HepG2 (cell line): ENCODE results near the gene YWHAQ. TPM values are rescaled to one million over a fixed set of nuclear protein-coding genes. Genes with fewer than 3 reads are reported as not detected.

Experiments
- ATAC-seq: fragments of 200-7000 bp; cut with Tn5 transposase; 3 replicates; pipeline ENCODE4 v1.9.1; 2020; ENCODE audit warnings: mild to moderate bottlenecking, moderate library complexity
- BruUV-seq: library from RNA; stranded (reverse); fragments of 400-500 nt; replicated peaks from 2 replicates; lab custom pipeline; 2021; lab: Mats Ljungman, UMichigan
- CTCF ChIA-PET: fragments of 300-600 bp; formaldehyde crosslinking; extraction: SDS; loops from one replicate; lab custom pipeline; 2021; ENCODE audit warnings: low total read pairs, inconsistent platforms, low intra/inter-chr PET ratio; lab: Yijun Ruan, JAX
- POLR2A ChIA-PET: fragments of 350-600 bp; sonication (Branson Sonifier 250); formaldehyde crosslinking; loops from one replicate; lab custom pipeline; 2020; ENCODE audit warnings: antibody characterized with exemption, inconsistent platforms; lab: Yijun Ruan, JAX
- DNase-seq: peaks from one replicate; pipeline ENCODE4 v3.0.0-alpha.2; 2015; ENCODE audit warnings: low spot score
- FAIRE-seq: peaks from 3 replicates; lab custom pipeline; 2011; peaks lifted over from hg19 to GRCh38; lab: Jason Lieb, UNC
- H2AFZ ChIP-seq: one replicate; pipeline ENCODE4 v1.6.1; 2011; ENCODE audit warnings: low read length, inconsistent platforms
- H3K27ac ChIP-seq: fragments of 300-600 bp; 3 replicates; pipeline ENCODE4 v1.8.0; 2011; ENCODE audit warnings: mixed run types, mild to moderate bottlenecking, mixed read lengths, low read length, inconsistent platforms; ENCODE audit not compliant: insufficient read depth; ENCODE audit errors: extremely low read length
- H3K27me3 ChIP-seq, 2 experiments: fragments of 200-600 bp in 1 of 2; 2 replicates in 1 of 2; 3 replicates in 1 of 2; pipeline versions ENCODE4 v1.6.0 to v1.8.0; 2011; ENCODE audit warnings: low read length in 2 of 2, mild to moderate bottlenecking in 2 of 2, moderate library complexity in 2 of 2, inconsistent platforms in 1 of 2; ENCODE audit not compliant: insufficient read depth in 2 of 2, control insufficient read depth in 1 of 2
- H3K36me3 ChIP-seq, 2 experiments: fragments of 200-600 bp in 1 of 2; replicated peaks in 1 of 2; 2 replicates in 1 of 2; 3 replicates in 1 of 2; pipeline versions ENCODE4 v1.5.1 to v1.8.0; 2011; ENCODE audit warnings: low read length in 2 of 2, inconsistent platforms in 1 of 2; ENCODE audit not compliant: insufficient read depth in 2 of 2, control insufficient read depth in 1 of 2
- H3K4me1 ChIP-seq: 2 replicates; pipeline ENCODE4 v1.5.1; 2012; ENCODE audit warnings: low read length, inconsistent platforms; ENCODE audit not compliant: insufficient read depth
- H3K4me2 ChIP-seq: 2 replicates; pipeline ENCODE4 v1.6.0; 2011; ENCODE audit warnings: low read depth, low read length, inconsistent platforms
- H3K4me3 ChIP-seq, 3 experiments: fragments of 200-600 bp in 1 of 3; sonication (generic), shearing (Covaris generic) in 1 of 3; replicated peaks in 1 of 3; 2 replicates each; pipeline ENCODE4 v1.5.1; 2011 to 2016; ENCODE audit warnings: low read length in 3 of 3, inconsistent platforms in 2 of 3, low read depth in 2 of 3, mild to moderate bottlenecking in 2 of 3, control low read depth in 1 of 3, mixed read lengths in 1 of 3; ENCODE audit not compliant: insufficient read depth in 1 of 3
- H3K79me2 ChIP-seq: one replicate; pipeline ENCODE4 v1.6.1; 2011; ENCODE audit warnings: low read length, inconsistent platforms; ENCODE audit not compliant: insufficient read depth
- H3K9ac ChIP-seq: 2 replicates; pipeline ENCODE4 v1.6.0; 2011; ENCODE audit warnings: mild to moderate bottlenecking, low read depth, low read length, inconsistent platforms; ENCODE audit not compliant: insufficient read depth
- H3K9me3 ChIP-seq: 2 replicates; pipeline ENCODE4 v1.5.1; 2012; ENCODE audit warnings: mild to moderate bottlenecking, low read length
- H4K20me1 ChIP-seq: 2 replicates; pipeline ENCODE4 v1.6.0; 2011; ENCODE audit warnings: inconsistent platforms, mild to moderate bottlenecking, low read length, moderate library complexity; ENCODE audit not compliant: insufficient read depth
- ETS1 ChIP-seq: sonication (generic); formaldehyde crosslinking; IDR thresholded peaks from 2 replicates; pipeline ENCODE4 v1.4.0; 2020; ENCODE audit warnings: missing genetic modification reagents
- HOXA9 ChIP-seq: sonication (generic); formaldehyde crosslinking; IDR thresholded peaks from 2 replicates; pipeline ENCODE4 v1.8.1; 2022; ENCODE audit warnings: missing genetic modification reagents, mild to moderate bottlenecking, moderate library complexity, borderline replicate concordance
- PHF21A ChIP-seq: sonication (generic); formaldehyde crosslinking; IDR thresholded peaks from 2 replicates; pipeline ENCODE4 v1.5.0; 2020; ENCODE audit warnings: mild to moderate bottlenecking, missing genetic modification reagents
- SP1 ChIP-seq, 2 experiments: fragments of 450-650 bp in 1 of 2; sonication (generic) in 1 of 2; formaldehyde crosslinking in 1 of 2; IDR thresholded peaks; 2 replicates each; pipeline versions ENCODE4 v1.4.0 to v1.6.1; 2016 to 2020; ENCODE audit warnings: missing genetic modification reagents in 1 of 2
- TRIM22 ChIP-seq: fragments of 450-650 bp; IDR thresholded peaks from 2 replicates; pipeline ENCODE4 v1.6.1; 2017
- ZC3H4 ChIP-seq: sonication (generic); formaldehyde crosslinking; IDR thresholded peaks from 2 replicates; pipeline ENCODE4 v1.4.0; 2020; ENCODE audit warnings: missing genetic modification reagents, borderline replicate concordance
- ZNF329 ChIP-seq: sonication (generic); formaldehyde crosslinking; IDR thresholded peaks from 2 replicates; pipeline ENCODE4 v1.9.0; 2021; ENCODE audit warnings: low read depth, mild to moderate bottlenecking, missing genetic modification reagents
- ZNF503 ChIP-seq: sonication (generic); formaldehyde crosslinking; IDR thresholded peaks from 2 replicates; pipeline ENCODE4 v1.4.0; 2020; ENCODE audit warnings: missing genetic modification reagents
- ZNF543 ChIP-seq: sonication (generic); formaldehyde crosslinking; IDR thresholded peaks from 2 replicates; pipeline ENCODE4 v1.4.0; 2020; ENCODE audit warnings: mild to moderate bottlenecking, missing genetic modification reagents
- ZNF687 ChIP-seq: sonication (generic); formaldehyde crosslinking; IDR thresholded peaks from 2 replicates; pipeline ENCODE4 v1.5.1; 2020; ENCODE audit warnings: mild to moderate bottlenecking, missing genetic modification reagents, moderate library complexity
- WGBS: methylation state at CpG from one replicate; pipeline ENCODE4 v1.1.6; 2017; ENCODE audit warnings: low lambda C conversion rate; 5-methylcytosine and 5-hydroxymethylcytosine counted together
- in situ Hi-C: cut with HindIII; loops from 2 replicates; pipeline ENCODE4 v1.10.0; 2017; ENCODE audit warnings: low pct_unique_long_range_greater_than_20kb; ENCODE audit not compliant: extremely low pct_ligation_motif_present
- intact Hi-C: fragments of 100-400 bp; cut with micrococcal nuclease; formaldehyde crosslinking; loops from one replicate; pipeline ENCODE4 v1.10.0; 2022; ENCODE audit not compliant: unreplicated experiment
- polyA plus RNA-seq, 8 experiments: library from polyadenylated mRNA; depleted of rRNA in 3 of 8; stranded (reverse) in 7 of 8; unstranded in 1 of 8; fragments of >200 nt; fragmentation: Illumina TruSeq in 4 of 8; extraction: Trizol in 4 of 8; gene quantifications; 2 replicates each; pipeline versions ENCODE4 v1.2.1 to v1.2.3, GENCODE V29; 2011 to 2016; ENCODE audit warnings: low read depth in 4 of 8, missing spikeins in 1 of 8, mixed read lengths in 1 of 8; ENCODE audit not compliant: insufficient read depth in 1 of 8
- total RNA-seq, 5 experiments: library from RNA; depleted of rRNA; stranded (reverse); fragments of >200 nt; fragmentation: Illumina TruSeq; extraction: Trizol; gene quantifications; 2 replicates each; pipeline ENCODE4 v1.2.3, GENCODE V29; 2016; ENCODE audit warnings: low read depth in 1 of 5

YWHAQ gene
- total and polyA plus RNA-seq, 2 of the 13 experiments (the other 11 are each of a cell fraction or from before 2014, with no cell fraction given), result 160 to 304 TPM

- Histone ChIP-seq H3K9me3 (no peaks in the 10 kb centered on the region), H2AFZ (no peak overlapping the region), H3K4me3 (no peak overlapping the region), H3K27me3 (no peaks in the 10 kb centered on the region), H3K36me3 (peaks cover 5 to 24% of the 10 kb centered on the region in 2 experiments), H4K20me1 (peaks cover 62% of the 10 kb centered on the region), H3K4me2 (no peak overlapping the region), H3K9ac (no peak overlapping the region), H3K27ac (no peak overlapping the region), H3K79me2 (peaks cover 98% of the 10 kb centered on the region), H3K4me1 (peaks cover 33% of the 10 kb centered on the region)
- POLR2A ChIA-PET, result interaction anchor here (1.5 to 1.8 kb wide), 2 partner anchors 16 to 59 kb away, joined by 3 to 6 read pairs; partner anchors contain the start of genes ADAM17 and YWHAQ
- TF ChIP-seq TRIM22 (no peak), PHF21A (CRISPR knock-in tag) (no peak), ZNF329 (CRISPR knock-in tag) (no peak), SP1 (IDR thresholded peaks at IDR 0.05) (no peak), SP1 (CRISPR knock-in tag; IDR thresholded peaks at IDR 0.05) (no peak), ZNF543 (CRISPR knock-in tag) (no peak), ZNF503 (no peak), ZC3H4 (CRISPR knock-in tag) (no peak), HOXA9 (CRISPR knock-in tag) (no peak), ETS1 (no peak), ZNF687 (CRISPR knock-in tag) (no peak)
- CTCF ChIA-PET, result no interaction called here
- 87% methylated on average over 3 of the region's 3 CpGs for WGBS
- intact Hi-C loops (no loop called here), in situ Hi-C loops (no loop called here)
- FAIRE-seq (no peak), DNase-seq (no peak), ATAC-seq (no peak)
- BruUV-seq, result no TSS peak
Observed at GRCh38 chr2:9614562-9614961, 16.2 kb downstream of the YWHAQ start.
